Memory B cell (primary cell): Measurements from ENCODE around the gene POU3F1.

Experiments used
- ATAC-seq: fragments of 150-1000 bp; cut with Tn5 transposase; 2 replicates; pipeline ENCODE4 v1.10.0; 2021; ENCODE audit warnings: low read depth, mild to moderate bottlenecking, moderate library complexity
- DNase-seq, 2 donors: peaks; one replicate each; pipeline ENCODE4 v3.0.0; 2022; ENCODE audit warnings: low spot score in 2 of 2
- H3K27ac Mint-ChIP-seq: one replicate; pipeline ENCODE4 v1.8.0; 2022; ENCODE audit warnings: mild to moderate bottlenecking, moderate library complexity, mixed read lengths
- H3K27me3 Mint-ChIP-seq: one replicate; pipeline ENCODE4 v1.8.0; 2022; ENCODE audit warnings: mixed read lengths
- H3K36me3 Mint-ChIP-seq: one replicate; pipeline ENCODE4 v1.8.0; 2022; ENCODE audit warnings: mild to moderate bottlenecking, mixed read lengths
- H3K4me1 Mint-ChIP-seq: one replicate; pipeline ENCODE4 v1.8.0; 2022; ENCODE audit warnings: mixed read lengths
- H3K4me3 Mint-ChIP-seq: one replicate; pipeline ENCODE4 v1.8.0; 2022; ENCODE audit warnings: mild to moderate bottlenecking, moderate library complexity, mixed read lengths
- H3K9me3 Mint-ChIP-seq: one replicate; pipeline ENCODE4 v1.8.0; 2022; ENCODE audit warnings: mixed read lengths

POU3F1 gene

GRCh38 chr1:38046333-38046883 lies at the start of gene POU3F1:
TSS of gene POU3F1 (minus strand) at chr1:38046793. CDS start at chr1:38046743, 50 bp downstream.
- ATAC-seq, result peak; percentile 26

GRCh38 chr1:38095454-38095931 lies 48.9 kb upstream of the POU3F1 start:
- no peak for ATAC-seq
- no peaks in the 10 kb centered on the region for H3K36me3 Mint-ChIP-seq
- DNase-seq, result no peak
- no peaks in the 10 kb centered on the region for H3K9me3 Mint-ChIP-seq
- peaks cover 8% of the 10 kb centered on the region for H3K4me1 Mint-ChIP-seq
- H3K27me3 Mint-ChIP-seq, result peaks cover 15% of the 10 kb centered on the region
- H3K27ac Mint-ChIP-seq, result no peak overlapping the region
- no peak overlapping the region for H3K4me3 Mint-ChIP-seq

More at GRCh38 chr1:38046333-38046883, at the start of gene POU3F1:
- Mint-ChIP-seq H3K27ac (no peak within 1 kb of the TSS), H3K9me3 (no peaks in the 10 kb centered on the region), H3K36me3 (no peaks in the 10 kb centered on the region), H3K4me1 (peaks cover 6% of the 10 kb centered on the region), H3K4me3 (peak within 1 kb of the TSS; percentile 88), H3K27me3 (peaks cover 18% of the 10 kb centered on the region)
- peak; percentile 31 to 58 for DNase-seq

- Mint-ChIP-seq H3K27ac (no peak overlapping the region), H3K36me3 (no peaks in the 10 kb centered on the region), H3K9me3 (no peaks in the 10 kb centered on the region), H3K4me3 (no peak overlapping the region), H3K4me1 (peaks cover 9% of the 10 kb centered on the region), H3K27me3 (peaks cover 20% of the 10 kb centered on the region)
- DNase-seq, result no peak
- no peak for ATAC-seq
Measured at GRCh38 chr1:38094711-38095290, 48.2 kb upstream of the POU3F1 start.

- ATAC-seq, result no peak
- H3K4me1 Mint-ChIP-seq, result peaks cover 10% of the 10 kb centered on the region
- peaks cover 25% of the 10 kb centered on the region for H3K27me3 Mint-ChIP-seq
- no peaks in the 10 kb centered on the region for H3K36me3 Mint-ChIP-seq
- no peak overlapping the region for H3K4me3 Mint-ChIP-seq
- DNase-seq, result no peak
- H3K27ac Mint-ChIP-seq, result no peak overlapping the region
- H3K9me3 Mint-ChIP-seq, result no peaks in the 10 kb centered on the region
Measured at GRCh38 chr1:38093569-38094520, 47.3 kb upstream of the POU3F1 start.

GRCh38 chr1:38092256-38092655 lies 45.7 kb upstream of the POU3F1 start:
- DNase-seq, result no peak
- Mint-ChIP-seq H3K27me3 (peaks cover 30% of the 10 kb centered on the region), H3K4me3 (no peak overlapping the region), H3K4me1 (peaks cover 10% of the 10 kb centered on the region), H3K36me3 (no peaks in the 10 kb centered on the region), H3K9me3 (no peaks in the 10 kb centered on the region), H3K27ac (no peak overlapping the region)
- no peak for ATAC-seq

GRCh38 chr1:38090796-38091195 lies 44.2 kb upstream of the POU3F1 start:
- Mint-ChIP-seq H3K27me3 (peaks cover 31% of the 10 kb centered on the region), H3K9me3 (no peaks in the 10 kb centered on the region), H3K4me3 (no peak overlapping the region), H3K27ac (no peak overlapping the region), H3K4me1 (peaks cover 10% of the 10 kb centered on the region), H3K36me3 (no peaks in the 10 kb centered on the region)
- no peak for DNase-seq
- no peak for ATAC-seq

GRCh38 chr1:38089712-38090360 lies 43.2 kb upstream of the POU3F1 start:
- H3K4me1 Mint-ChIP-seq, result peaks cover 10% of the 10 kb centered on the region
- H3K27ac Mint-ChIP-seq, result no peak overlapping the region
- H3K27me3 Mint-ChIP-seq, result peaks cover 31% of the 10 kb centered on the region
- no peaks in the 10 kb centered on the region for H3K36me3 Mint-ChIP-seq
- DNase-seq, result no peak
- ATAC-seq, result no peak
- H3K4me3 Mint-ChIP-seq, result no peak overlapping the region
- no peaks in the 10 kb centered on the region for H3K9me3 Mint-ChIP-seq

GRCh38 chr1:38088791-38089190 lies 42.2 kb upstream of the POU3F1 start:
- peaks cover 8% of the 10 kb centered on the region for H3K4me1 Mint-ChIP-seq
- no peak overlapping the region for H3K4me3 Mint-ChIP-seq
- H3K9me3 Mint-ChIP-seq, result no peaks in the 10 kb centered on the region
- peaks cover 31% of the 10 kb centered on the region for H3K27me3 Mint-ChIP-seq
- no peak overlapping the region for H3K27ac Mint-ChIP-seq
- no peaks in the 10 kb centered on the region for H3K36me3 Mint-ChIP-seq
- no peak for DNase-seq
- ATAC-seq, result no peak

- H3K36me3 Mint-ChIP-seq, result no peaks in the 10 kb centered on the region
- ATAC-seq (no peak), DNase-seq (no peak)
- no peak overlapping the region for H3K27ac Mint-ChIP-seq
- no peak overlapping the region for H3K4me3 Mint-ChIP-seq
- H3K9me3 Mint-ChIP-seq, result no peaks in the 10 kb centered on the region
- H3K27me3 Mint-ChIP-seq, result peaks cover 28% of the 10 kb centered on the region
- H3K4me1 Mint-ChIP-seq, result peaks cover 4% of the 10 kb centered on the region
Measured at GRCh38 chr1:38088366-38088765, 41.8 kb upstream of the POU3F1 start.

GRCh38 chr1:38087676-38088075 lies 41.1 kb upstream of the POU3F1 start:
- Mint-ChIP-seq H3K27ac (no peak overlapping the region), H3K9me3 (no peaks in the 10 kb centered on the region), H3K36me3 (no peaks in the 10 kb centered on the region), H3K4me3 (no peak overlapping the region), H3K4me1 (peaks cover 3% of the 10 kb centered on the region), H3K27me3 (peaks cover 25% of the 10 kb centered on the region)
- DNase-seq (no peak), ATAC-seq (no peak)

- no peak overlapping the region for H3K4me3 Mint-ChIP-seq
- no peak overlapping the region for H3K27ac Mint-ChIP-seq
- H3K9me3 Mint-ChIP-seq, result no peaks in the 10 kb centered on the region
- no peak for DNase-seq
- peaks cover 3% of the 10 kb centered on the region for H3K4me1 Mint-ChIP-seq
- no peaks in the 10 kb centered on the region for H3K36me3 Mint-ChIP-seq
- ATAC-seq, result no peak
- H3K27me3 Mint-ChIP-seq, result peaks cover 23% of the 10 kb centered on the region
Measured at GRCh38 chr1:38085666-38086330, 39.2 kb upstream of the POU3F1 start.

GRCh38 chr1:38084700-38085099 lies 38.1 kb upstream of the POU3F1 start:
- H3K4me3 Mint-ChIP-seq, result no peak overlapping the region
- H3K4me1 Mint-ChIP-seq, result peaks cover under 1% of the 10 kb centered on the region
- no peaks in the 10 kb centered on the region for H3K36me3 Mint-ChIP-seq
- ATAC-seq (no peak), DNase-seq (no peak)
- H3K9me3 Mint-ChIP-seq, result no peaks in the 10 kb centered on the region
- peaks cover 14% of the 10 kb centered on the region for H3K27me3 Mint-ChIP-seq
- H3K27ac Mint-ChIP-seq, result no peak overlapping the region

GRCh38 chr1:38084113-38084512 lies 37.5 kb upstream of the POU3F1 start:
- no peaks in the 10 kb centered on the region for H3K9me3 Mint-ChIP-seq
- peaks cover 12% of the 10 kb centered on the region for H3K27me3 Mint-ChIP-seq
- no peaks in the 10 kb centered on the region for H3K4me1 Mint-ChIP-seq
- H3K4me3 Mint-ChIP-seq, result no peak overlapping the region
- H3K27ac Mint-ChIP-seq, result no peak overlapping the region
- peaks cover 1% of the 10 kb centered on the region for H3K36me3 Mint-ChIP-seq
- ATAC-seq (no peak), DNase-seq (no peak)
